Measurements from ENCODE around the gene HCRT.

Gene HCRT, protein sequence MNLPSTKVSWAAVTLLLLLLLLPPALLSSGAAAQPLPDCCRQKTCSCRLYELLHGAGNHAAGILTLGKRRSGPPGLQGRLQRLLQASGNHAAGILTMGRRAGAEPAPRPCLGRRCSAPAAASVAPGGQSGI

DNA sequence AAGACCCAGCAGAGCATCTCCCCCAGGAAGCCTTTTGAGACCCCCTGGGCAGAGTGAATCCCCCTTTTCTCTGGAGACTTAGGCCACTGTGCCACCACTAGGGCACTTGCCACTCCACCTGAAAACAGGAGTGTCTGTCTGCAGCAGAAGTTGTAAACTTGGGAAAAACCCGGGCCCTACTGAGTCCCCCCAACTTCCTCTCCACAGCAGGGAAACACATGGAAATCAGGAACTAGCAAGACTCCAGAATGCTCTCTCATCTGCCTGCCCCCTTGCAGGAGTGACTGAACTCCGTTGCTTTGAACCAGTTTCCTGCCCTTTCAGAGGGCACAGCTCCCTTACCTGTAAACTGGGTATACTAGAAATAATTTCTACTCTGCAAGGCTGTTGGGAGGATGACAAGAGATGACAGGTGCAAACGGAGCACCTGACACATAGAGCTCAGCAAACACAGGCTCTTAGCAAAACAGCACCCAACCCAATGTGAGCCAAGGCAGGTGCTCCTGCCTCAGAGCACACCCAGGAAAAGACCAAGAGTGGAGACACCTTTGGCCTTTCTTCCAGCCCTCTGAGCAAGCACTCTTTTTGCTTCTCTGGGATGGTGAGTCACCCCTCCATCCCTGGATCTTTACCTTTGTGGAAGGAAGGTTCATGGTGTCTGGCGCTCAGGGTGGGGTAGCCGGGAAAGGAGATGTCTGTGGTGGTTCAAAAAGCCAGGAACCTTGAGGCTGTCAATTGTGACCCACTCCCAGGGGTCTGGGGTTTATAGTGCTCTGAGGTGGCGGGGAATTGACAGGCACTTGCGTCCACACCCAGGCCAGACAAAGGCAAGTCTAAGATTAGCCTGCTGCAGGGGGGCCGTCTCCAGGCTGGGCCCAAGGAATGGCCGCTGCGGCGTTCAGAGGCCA, at the start of gene HCRT:
HCRT (minus strand) TSS at position 740 of the 908 bp plus-strand sequence; CDS start at position 653, 87 bp downstream.
- H3K4me3 ChIP-seq (replicated peaks; ENCODE audit: low read depth, low read length) = peak within 1 kb of the TSS; percentile 45
- no peaks in the 10 kb centered on the region for H3K27me3 ChIP-seq (replicated peaks; ENCODE audit: control insufficient read depth, insufficient read depth, low read length)
- DNase-seq (ENCODE audit: extremely low read depth, insufficient read length) = no peak
- no peaks in the 10 kb centered on the region for H3K36me3 ChIP-seq (ENCODE audit: control insufficient read depth, insufficient read depth, low read length)
- TF ChIP-seq, protein P1, sequence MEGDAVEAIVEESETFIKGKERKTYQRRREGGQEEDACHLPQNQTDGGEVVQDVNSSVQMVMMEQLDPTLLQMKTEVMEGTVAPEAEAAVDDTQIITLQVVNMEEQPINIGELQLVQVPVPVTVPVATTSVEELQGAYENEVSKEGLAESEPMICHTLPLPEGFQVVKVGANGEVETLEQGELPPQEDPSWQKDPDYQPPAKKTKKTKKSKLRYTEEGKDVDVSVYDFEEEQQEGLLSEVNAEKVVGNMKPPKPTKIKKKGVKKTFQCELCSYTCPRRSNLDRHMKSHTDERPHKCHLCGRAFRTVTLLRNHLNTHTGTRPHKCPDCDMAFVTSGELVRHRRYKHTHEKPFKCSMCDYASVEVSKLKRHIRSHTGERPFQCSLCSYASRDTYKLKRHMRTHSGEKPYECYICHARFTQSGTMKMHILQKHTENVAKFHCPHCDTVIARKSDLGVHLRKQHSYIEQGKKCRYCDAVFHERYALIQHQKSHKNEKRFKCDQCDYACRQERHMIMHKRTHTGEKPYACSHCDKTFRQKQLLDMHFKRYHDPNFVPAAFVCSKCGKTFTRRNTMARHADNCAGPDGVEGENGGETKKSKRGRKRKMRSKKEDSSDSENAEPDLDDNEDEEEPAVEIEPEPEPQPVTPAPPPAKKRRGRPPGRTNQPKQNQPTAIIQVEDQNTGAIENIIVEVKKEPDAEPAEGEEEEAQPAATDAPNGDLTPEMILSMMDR (IDR thresholded peaks at IDR 0.05; ENCODE audit: insufficient read depth, low read length, poor library complexity, severe bottlenecking) = no peak

DNA sequence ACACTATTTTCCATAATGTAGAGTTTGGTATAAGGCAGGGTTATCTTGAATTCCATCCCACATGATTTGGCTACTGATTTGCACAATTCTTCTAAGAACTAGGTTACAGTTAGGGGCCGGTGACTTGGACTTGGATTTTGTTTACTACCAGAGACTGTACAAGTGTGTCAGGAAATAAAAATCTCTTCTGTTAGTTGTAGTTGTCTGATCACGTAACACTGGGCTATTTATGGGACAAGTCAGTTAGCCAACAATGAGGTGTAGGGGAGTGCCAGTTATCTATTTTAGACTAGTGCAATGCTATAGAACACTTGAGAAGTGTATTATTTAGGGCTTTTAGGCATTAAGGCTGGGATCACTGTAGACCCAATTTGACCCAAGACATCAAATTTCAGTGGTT, 48.7 kb upstream of the HCRT start:
- TF ChIP-seq, protein P1 (IDR thresholded peaks at IDR 0.05; ENCODE audit: insufficient read depth, low read length, poor library complexity, severe bottlenecking) = no peak
- DNase-seq (ENCODE audit: extremely low read depth, insufficient read length) = no peak
- Histone ChIP-seq H3K27me3 (replicated peaks; ENCODE audit: control insufficient read depth, insufficient read depth, low read length) (no peaks in the 10 kb centered on the region), H3K4me3 (replicated peaks; ENCODE audit: low read depth, low read length) (no peak overlapping the region), H3K36me3 (ENCODE audit: control insufficient read depth, insufficient read depth, low read length) (no peaks in the 10 kb centered on the region; the same call in 1 of the 2 replicates)

DNA sequence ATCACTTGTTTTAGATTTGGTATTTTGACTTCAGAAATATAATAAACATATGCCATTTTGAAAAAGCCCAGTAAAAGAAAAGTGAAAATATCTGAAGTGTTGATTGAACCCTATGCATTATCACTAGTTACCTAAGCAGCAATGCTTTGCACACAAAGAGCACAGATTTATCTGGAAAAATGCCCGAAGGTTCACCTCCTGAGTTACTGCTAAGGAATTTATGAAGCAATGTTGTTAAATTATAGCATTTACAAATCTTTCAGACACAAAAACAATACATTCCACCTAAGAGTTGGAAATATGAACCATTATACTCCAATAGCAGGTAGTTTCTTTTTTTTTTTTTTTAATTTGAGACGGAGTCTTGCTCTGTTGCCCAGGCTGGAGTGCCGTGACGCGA, 47.9 kb upstream of the HCRT start:
- DNase-seq (ENCODE audit: extremely low read depth, insufficient read length) = no peak
- H3K36me3 ChIP-seq (ENCODE audit: control insufficient read depth, insufficient read depth, low read length) = no peaks in the 10 kb centered on the region; the same call in 1 of the 2 replicates
- no peaks in the 10 kb centered on the region for H3K27me3 ChIP-seq (replicated peaks; ENCODE audit: control insufficient read depth, insufficient read depth, low read length)
- H3K4me3 ChIP-seq (replicated peaks; ENCODE audit: low read depth, low read length) = no peak overlapping the region
- TF ChIP-seq, protein P1 (IDR thresholded peaks at IDR 0.05; ENCODE audit: insufficient read depth, low read length, poor library complexity, severe bottlenecking) = no peak

DNA sequence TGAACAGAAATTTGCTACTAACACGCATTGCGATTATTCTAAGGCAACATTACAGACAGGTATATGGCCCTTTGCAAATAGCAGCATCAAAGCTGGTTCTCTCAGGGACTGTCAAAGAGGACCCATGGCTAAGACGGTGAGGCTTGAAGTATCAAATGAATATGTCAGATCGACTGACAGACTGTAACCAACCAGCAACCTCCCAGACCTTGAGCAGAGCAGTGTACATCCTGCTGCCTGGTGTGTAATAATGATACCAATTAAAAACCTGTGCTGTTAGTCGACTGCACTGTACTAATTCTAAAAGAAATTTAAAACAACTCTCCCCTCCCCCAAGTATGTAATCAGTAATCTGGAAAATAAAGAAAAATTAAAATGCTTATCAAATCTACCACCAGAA, 45.0 kb upstream of the HCRT start:
- Histone ChIP-seq H3K36me3 (ENCODE audit: control insufficient read depth, insufficient read depth, low read length) (no peaks in the 10 kb centered on the region; the same call in 1 of the 2 replicates), H3K27me3 (replicated peaks; ENCODE audit: control insufficient read depth, insufficient read depth, low read length) (no peaks in the 10 kb centered on the region), H3K4me3 (replicated peaks; ENCODE audit: low read depth, low read length) (no peak overlapping the region)
- TF ChIP-seq, protein P1 (IDR thresholded peaks at IDR 0.05; ENCODE audit: insufficient read depth, low read length, poor library complexity, severe bottlenecking) = no peak
- no peak for DNase-seq (ENCODE audit: extremely low read depth, insufficient read length)

DNA sequence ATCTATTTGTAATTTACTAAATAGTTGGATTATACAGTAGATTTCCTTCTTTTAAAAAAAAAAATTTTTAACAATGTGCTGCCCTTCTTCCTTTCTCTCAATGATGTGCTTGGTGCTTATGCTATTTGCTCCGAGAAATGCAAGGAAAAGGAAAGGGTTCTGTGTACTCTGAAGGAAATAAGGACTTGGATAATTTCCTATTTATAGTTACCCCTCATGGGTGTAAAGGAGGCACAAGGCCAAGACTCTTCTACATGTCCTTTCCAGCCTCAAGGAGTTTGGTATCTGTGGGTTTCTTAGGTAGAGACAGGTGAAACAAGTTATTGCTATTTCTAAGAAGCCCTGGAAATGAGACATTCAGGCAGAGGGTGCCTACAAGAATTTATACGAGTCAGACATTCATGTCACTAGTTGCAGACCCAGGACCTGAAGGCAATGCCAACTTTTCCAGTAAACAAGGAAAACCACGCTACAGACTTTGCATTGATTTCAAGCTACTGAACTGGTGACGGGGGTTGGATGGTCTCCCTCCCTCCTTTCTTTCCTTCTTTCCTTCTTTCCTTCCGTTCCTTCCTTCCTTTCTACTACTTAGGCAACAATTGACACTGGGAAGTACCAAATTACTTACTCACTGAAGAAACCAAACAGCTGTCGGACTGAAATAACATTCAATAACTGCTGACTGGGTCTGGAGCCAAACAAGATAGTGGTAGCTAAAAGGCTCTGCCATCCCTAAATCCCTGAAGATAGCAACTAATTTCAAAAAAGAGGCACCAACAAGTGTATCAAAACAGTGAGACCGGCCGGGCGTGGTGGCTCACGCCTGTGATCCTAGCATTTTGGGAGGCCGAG, 42.8 kb upstream of the HCRT start:
- Histone ChIP-seq H3K4me3 (replicated peaks; ENCODE audit: low read depth, low read length) (no peak overlapping the region), H3K27me3 (replicated peaks; ENCODE audit: control insufficient read depth, insufficient read depth, low read length) (no peaks in the 10 kb centered on the region)
- TF ChIP-seq, protein P1 (IDR thresholded peaks at IDR 0.05; ENCODE audit: insufficient read depth, low read length, poor library complexity, severe bottlenecking) = no peak

More for the DNA sequence above, 42.8 kb upstream of the HCRT start:
- peaks cover 5% of the 10 kb centered on the region for H3K36me3 ChIP-seq (ENCODE audit: control insufficient read depth, insufficient read depth, low read length)
- DNase-seq (ENCODE audit: extremely low read depth, insufficient read length) = no peak
